Measurements from ENCODE around the gene CMTM5. TPM values are rescaled to one million over a fixed set of nuclear protein-coding genes. Genes with fewer than 3 reads are reported as not detected.

Gene CMTM5
- total RNA-seq, 1 experiment from 2014 or later: not detected

DNA sequence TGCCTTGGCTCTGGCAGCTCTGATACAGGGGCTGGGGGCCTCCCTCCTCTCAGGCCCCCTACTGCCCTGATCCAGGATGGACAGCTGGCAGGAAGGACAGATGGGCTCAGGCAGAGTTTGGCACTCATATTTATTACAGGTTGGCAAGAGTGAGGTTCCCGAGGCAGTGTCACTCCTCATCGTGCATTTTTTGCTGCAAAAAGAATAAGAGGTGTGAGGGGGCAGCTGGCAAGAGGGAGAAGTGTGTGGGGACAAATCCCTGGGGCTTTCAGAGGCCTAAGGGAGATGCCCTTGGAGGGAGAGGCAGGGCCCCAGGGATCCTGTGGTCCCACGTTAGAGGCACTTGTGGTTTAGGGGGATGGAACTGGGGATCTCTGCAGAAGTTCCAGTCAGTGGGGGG, 5.0 kb downstream of the CMTM5 start (continued):
- TF ChIP-seq CTCF (IDR thresholded peaks at IDR 0.05 in 2 of 3, conservative IDR thresholded peaks at IDR 0.05 in 1 of 3; ENCODE audit: borderline replicate concordance in 1 of 3, insufficient read depth in 1 of 3, low read depth in 2 of 3, low read length in 2 of 3) (no peak), TCF7L2 (IDR thresholded peaks at IDR 0.05; ENCODE audit: borderline replicate concordance, extremely low read depth, insufficient read depth, insufficient read length) (no peak), ZNF274 (IDR thresholded peaks at IDR 0.05; ENCODE audit: low read depth, low read length) (no peak), YY1 (IDR thresholded peaks at IDR 0.05; ENCODE audit: extremely low read depth, insufficient replicate concordance, low read depth, low read length) (no peak), CBX3 (IDR thresholded peaks at IDR 0.05; ENCODE audit: low read depth) (no peak), POLR2A (IDR thresholded peaks at IDR 0.05; ENCODE audit: borderline replicate concordance, extremely low read depth, insufficient read depth, insufficient read length) (no peak), FOSL1 (IDR thresholded peaks at IDR 0.05; ENCODE audit: low read depth) (no peak), SP1 (IDR thresholded peaks at IDR 0.05; ENCODE audit: low read depth) (no peak), EZH2 (IDR thresholded peaks at IDR 0.05) (no peak), MAX (IDR thresholded peaks at IDR 0.05) (no peak)

- Histone ChIP-seq H2AFZ (ENCODE audit: low read depth, low read length, poor library complexity, severe bottlenecking) (no peak overlapping the region), H3K4me1 (ENCODE audit: control insufficient read depth in 1 of 2, insufficient read depth in 2 of 2, low read length in 2 of 2) (no peaks in the 10 kb centered on the region), H3K9ac (ENCODE audit: low read length) (no peak overlapping the region), H3K36me3 (ENCODE audit: control insufficient read depth in 1 of 2, insufficient read depth in 2 of 2, low read length in 2 of 2) (no peaks in the 10 kb centered on the region), H3K9me3 (ENCODE audit: control insufficient read depth in 1 of 2, insufficient read depth in 1 of 2, low read depth in 1 of 2, low read length in 2 of 2) (no peaks in the 10 kb centered on the region), H3K79me2 (ENCODE audit: insufficient read depth, low read length) (no peaks in the 10 kb centered on the region), H3K4me3 (replicated peaks in 1 of 2; ENCODE audit: low read depth in 1 of 2, low read length in 2 of 2) (no peak overlapping the region), H3K27me3 (ENCODE audit: insufficient read depth, low read length) (0 out of 2 replicates have a peak, but pooled peaks cover 6% of the 10 kb centered on the region), H3K9me2 (ENCODE audit: insufficient read depth) (no peaks in the 10 kb centered on the region), H3K4me2 (ENCODE audit: low read length) (no peak overlapping the region), H4K20me1 (ENCODE audit: insufficient read depth) (no peaks in the 10 kb centered on the region), H3K27ac (ENCODE audit: low read depth, low read length) (no peak overlapping the region)
- BruUV-seq (replicated peaks): no TSS peak
- ATAC-seq: no peak
- no peak for DNase-seq (ENCODE audit: low read depth, low spot score)
- intact Hi-C loops (cut with micrococcal nuclease): loop anchor here (5.0 kb wide), 1 partner anchor 260 kb away; no protein-coding TSS in a partner anchor
- RAD21 ChIA-PET (ENCODE audit: low non-redundant PET in 1 of 2, low total read pairs in 2 of 2, uncharacterized antibody in 2 of 2, unreplicated experiment in 2 of 2): no interaction called here
- POLR2A ChIA-PET: no interaction called here
- CTCF ChIA-PET: interaction anchor here (1.0 kb wide), 1 partner anchor 262 kb away, joined by 3 read pairs; no protein-coding TSS in a partner anchor
- TF ChIP-seq SP1 (IDR thresholded peaks at IDR 0.05; ENCODE audit: low read depth): no peak
- no peak for TF ChIP-seq RAD21 (IDR thresholded peaks at IDR 0.05; ENCODE audit: low read depth)
- no peak for TF ChIP-seq EZH2 (IDR thresholded peaks at IDR 0.05)
- TF ChIP-seq SRF (IDR thresholded peaks at IDR 0.05; ENCODE audit: low read depth): no peak
- no peak for TF ChIP-seq CTCF (IDR thresholded peaks at IDR 0.05 in 2 of 3, conservative IDR thresholded peaks at IDR 0.05 in 1 of 3; ENCODE audit: borderline replicate concordance in 1 of 3, insufficient read depth in 1 of 3, low read depth in 2 of 3, low read length in 2 of 3)
- TF ChIP-seq CBX3 (IDR thresholded peaks at IDR 0.05; ENCODE audit: low read depth): no peak
- TF ChIP-seq TCF7L2 (IDR thresholded peaks at IDR 0.05; ENCODE audit: borderline replicate concordance, extremely low read depth, insufficient read depth, insufficient read length): no peak
- TF ChIP-seq ELF1 (IDR thresholded peaks at IDR 0.05; ENCODE audit: borderline replicate concordance, low read depth): no peak
- no peak for TF ChIP-seq CEBPB (IDR thresholded peaks at IDR 0.05; ENCODE audit: low read depth)
- TF ChIP-seq ZNF274 (IDR thresholded peaks at IDR 0.05; ENCODE audit: low read depth, low read length): no peak
- no peak for TF ChIP-seq REST (IDR thresholded peaks at IDR 0.05; ENCODE audit: low read depth)
- no peak for TF ChIP-seq EGR1 (IDR thresholded peaks at IDR 0.05; ENCODE audit: low read depth)
- no peak for TF ChIP-seq JUND (IDR thresholded peaks at IDR 0.05)
Observed at GRCh38 chr14:23382276-23382675, 5.4 kb downstream of the CMTM5 start.

All from HCT116 (cell line).